SKM-1 treated with dmso at 0.1 percent for 144 hours (cell line): ENCODE data around the gene SOHLH1.
"Not testable (repeated sequence)": the region's sequence is repeated elsewhere in the genome, so short reads cannot be mapped to it uniquely, and the experiment has no call there.

ENCODE experiments used
- DNase-seq: peaks from one replicate; lab custom pipeline; 2025; ENCODE audit not compliant: unreplicated experiment; lab: John Stamatoyannopoulos, UW

The SOHLH1 gene

DNA sequence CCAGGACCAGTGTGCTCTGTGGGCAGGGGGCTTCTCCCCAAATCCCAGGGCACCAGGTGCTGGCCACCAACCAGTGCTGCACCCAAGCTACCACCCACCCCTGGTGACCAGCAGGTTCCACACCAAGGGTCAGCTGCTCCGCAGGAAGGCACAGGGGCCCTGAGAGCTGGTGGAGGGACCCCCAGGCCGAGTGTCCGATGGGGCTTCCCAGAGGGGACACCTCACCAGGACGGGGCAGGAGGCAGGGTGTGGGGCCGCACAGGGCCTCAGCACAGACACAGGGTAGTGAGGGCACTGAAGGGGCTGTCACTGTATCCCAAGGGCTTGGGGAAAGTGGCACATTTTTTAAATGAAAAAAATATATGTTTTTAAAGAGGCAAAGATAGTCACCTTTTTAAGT, 18.1 kb downstream of the SOHLH1 start:
- no peak for DNase-seq

DNA sequence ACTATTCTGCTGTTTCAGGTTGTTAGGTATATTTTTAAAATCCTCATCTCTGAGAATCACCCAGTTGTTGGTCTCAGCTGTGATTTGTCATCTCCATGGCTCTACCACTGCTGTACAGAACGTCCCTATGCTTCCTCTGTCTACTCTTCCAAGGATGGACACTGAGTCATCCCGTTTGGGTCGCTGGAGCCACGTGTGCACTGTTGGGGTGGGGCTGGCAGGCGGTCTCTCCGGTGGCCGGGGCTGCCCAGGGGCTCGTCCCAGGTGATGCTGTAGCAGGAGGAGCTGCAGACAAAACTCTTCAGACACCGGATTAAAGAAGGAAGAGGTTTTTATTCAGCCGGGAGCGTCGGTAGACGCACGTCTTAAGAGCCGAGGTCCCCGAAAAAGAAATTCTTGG, 19.2 kb downstream of the SOHLH1 start:
- no peak for DNase-seq

DNA sequence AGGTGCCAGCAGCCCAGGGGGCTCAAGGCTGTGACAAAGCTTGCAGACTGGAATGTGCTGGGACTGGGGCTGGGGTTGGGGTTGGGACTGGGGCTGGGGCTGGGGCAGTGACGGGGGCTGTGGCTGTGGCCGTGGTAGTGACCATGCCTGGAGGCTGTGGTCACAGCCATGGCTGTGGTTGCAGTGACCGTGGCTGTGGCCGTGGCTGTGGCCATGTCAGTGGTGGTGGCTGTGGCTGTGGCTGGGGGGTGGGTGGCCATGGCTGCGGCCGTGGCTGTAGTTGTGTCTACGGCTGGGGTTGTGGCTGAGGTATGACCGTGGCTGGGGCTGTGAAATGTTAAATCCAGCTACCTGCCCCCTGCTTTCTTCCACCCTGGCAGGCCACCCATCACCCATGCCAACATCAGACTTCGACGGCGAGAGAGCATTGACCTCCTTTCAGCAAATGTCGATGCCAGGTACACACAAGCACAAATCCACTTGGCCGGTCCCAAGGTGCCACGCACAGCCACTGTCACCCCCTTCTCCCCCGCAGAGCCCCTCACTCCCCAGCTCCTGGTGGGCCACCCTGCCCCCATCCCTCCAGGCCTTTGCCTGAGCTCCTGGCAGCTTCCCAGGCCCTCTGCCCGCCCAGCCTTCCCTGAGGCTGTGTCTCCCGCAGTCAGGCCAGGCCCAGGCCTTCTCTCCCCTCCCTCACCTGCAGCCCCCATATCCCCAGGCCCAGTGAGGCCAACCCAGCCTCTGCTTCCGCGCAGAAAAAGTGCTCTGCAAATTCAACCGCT, 20.9 kb downstream of the SOHLH1 start:
- no peak for DNase-seq

DNA sequence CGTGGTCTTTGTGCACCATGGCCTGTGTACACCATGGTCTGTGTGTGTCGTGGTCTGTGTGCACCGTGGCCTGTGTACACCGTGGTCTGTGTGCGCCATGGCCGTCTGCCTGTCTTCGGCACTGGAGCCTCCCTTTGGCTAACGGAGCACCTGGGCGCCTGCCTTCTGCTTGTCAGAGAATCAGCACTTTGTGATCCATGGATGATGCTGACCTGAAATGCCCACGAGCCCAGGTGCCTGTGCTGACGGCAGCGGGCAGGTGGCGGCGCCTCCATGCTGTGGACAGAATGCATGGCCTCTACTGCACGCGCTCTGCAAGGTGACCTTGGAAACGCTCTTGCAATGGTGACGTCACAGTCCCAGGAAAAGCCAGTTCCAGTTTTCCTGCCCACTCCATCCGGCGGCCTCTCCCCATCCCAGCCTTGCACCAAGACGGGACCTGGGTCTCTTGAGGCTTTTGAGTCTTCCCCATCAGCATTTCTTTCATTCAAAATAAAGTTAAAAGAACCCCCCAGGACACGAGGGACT, 21.6 kb downstream of the SOHLH1 start:
- DNase-seq: no peak

DNA sequence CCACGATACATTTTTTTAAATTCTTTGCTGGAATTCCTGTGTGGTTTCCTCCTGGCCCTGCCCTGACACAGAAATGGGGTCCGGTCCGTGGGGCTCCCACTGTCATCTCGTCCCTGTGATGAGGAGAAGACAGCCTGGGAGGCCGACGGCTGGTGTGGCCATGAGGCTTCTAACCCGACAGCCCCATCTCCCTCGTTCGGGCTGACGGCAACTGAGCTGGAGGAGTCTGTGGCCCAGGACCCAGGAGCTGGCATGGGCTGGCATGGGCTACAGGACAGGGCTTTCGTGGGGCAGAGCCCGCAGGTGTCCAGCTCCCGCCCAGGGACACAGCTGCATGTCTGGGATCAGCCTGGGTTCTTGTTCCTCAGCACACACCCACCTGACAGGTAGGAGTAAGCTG, 22.4 kb downstream of the SOHLH1 start:
- DNase-seq: no peak

DNA sequence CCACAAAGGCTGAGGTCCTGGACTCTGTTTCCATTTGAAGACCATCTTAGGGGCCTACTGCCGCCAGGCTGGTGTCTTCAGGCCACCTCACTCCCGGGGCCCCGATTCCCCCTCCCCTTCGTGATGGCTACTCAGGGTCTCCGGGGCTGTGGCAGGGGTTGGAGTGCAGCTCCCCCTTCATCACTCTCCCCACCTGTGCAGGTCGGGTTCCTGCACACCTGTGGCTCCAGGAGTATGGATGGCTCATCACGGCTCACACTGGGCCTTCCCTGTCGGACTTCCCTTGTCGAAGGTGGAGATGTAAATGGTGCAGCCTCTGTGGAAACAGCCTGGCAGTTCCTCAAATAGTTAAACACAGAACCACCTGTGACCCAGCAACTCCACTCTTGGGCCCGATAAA, 24.3 kb downstream of the SOHLH1 start:
- DNase-seq: no peak

DNA sequence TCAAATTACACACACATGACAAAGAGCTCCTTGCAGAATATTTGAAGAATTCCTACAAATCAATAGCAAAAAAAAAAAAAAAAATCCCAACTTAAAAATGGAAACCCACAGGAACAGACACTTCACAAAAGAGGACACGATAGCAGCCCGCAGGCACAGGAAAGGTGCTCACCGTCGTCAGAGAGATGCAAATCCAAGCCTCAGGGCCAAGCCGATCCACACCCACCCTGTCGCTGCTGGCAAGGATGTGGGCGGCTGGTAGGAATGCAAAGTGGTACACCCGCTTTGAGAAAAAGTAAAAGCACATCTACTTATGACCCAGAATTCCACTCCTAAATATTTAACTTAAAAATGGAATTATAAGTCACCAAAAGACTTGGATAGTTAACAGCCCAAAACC, 25.3 kb downstream of the SOHLH1 start:
- DNase-seq: no peak

DNA sequence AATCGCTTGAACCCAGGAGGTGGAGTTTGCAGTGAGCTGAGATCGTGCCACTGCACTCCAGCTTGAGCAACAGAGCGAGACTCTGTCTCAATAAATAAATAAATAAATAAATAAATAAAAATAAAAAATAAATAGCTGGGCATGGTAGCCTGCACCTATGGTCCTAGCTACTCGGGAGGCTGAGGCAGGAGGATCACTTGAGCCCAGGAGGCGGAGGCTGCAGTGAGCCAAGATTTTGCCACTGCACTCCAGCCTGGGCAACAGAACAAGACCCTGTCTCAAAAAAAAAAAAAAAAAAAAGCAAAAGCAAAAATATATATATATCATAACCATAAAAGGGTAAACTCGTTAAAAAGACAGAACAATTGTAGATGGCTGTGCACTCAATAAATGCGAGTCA, 26.5 kb downstream of the SOHLH1 start:
- DNase-seq: not testable (repeated sequence)

DNA sequence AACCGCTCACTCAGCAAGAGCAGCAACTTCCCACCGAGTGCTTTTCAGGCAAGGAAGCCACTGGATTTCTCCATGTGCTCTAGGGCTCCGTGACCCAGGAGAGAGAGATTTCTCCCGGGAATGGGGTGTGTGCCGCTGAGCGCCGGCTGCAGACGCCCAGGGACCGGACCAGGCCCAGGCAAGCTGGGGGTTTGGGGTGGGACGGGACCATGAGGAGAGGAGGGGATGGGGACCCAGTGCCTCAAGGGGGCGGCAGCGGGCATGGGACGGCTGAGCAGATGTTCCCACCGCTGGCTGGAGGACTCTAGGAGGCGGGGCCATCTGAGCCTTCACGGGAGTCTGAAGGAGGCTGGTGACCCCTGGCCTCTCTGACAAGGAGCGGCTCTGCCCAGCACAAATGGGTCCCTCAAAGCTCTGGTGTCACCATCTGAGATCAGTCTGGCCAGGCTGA, 27.7 kb downstream of the SOHLH1 start:
- DNase-seq: no peak

DNA sequence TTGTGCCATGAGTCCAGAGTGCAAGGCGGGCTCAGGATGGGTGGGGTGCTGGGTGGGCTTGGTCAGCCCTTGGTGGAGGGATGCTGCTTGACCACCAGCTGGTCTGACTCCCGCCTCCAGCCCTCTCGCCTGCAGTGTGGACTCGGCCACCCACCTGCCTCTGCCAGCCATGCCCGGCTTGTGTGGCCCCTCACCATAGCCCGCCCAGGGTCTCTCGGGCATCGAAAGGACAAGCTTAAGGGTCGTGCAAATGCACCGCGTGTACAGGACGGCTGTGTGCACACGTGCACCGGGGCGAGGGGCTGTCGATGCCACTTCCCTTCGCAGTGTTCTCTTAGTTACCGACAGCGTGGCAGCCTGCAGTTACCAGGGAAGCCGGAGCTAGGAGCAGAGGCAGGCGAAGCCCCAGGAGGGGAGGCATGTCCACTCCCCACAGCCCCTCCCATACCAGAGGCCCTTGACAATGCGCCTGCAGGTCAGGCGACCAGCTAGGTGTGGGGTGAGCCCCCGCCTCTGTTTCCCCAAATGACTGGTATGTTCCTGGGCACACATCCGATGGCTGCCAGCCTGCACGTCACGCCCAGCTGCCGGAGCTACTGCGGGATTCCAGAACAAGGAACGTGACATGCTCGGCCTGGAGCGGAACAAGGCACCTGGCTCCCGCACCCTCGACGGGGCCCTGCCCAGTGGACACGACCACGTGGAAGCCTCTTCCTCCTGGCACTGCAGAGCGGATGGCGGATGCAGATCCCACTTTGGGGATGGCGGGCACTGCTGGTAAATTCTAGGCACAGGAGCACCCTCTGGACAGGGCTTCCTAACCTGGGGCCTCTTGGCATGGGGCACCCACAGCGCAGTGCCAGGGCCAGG, 28.3 kb downstream of the SOHLH1 start:
- DNase-seq: no peak

DNA sequence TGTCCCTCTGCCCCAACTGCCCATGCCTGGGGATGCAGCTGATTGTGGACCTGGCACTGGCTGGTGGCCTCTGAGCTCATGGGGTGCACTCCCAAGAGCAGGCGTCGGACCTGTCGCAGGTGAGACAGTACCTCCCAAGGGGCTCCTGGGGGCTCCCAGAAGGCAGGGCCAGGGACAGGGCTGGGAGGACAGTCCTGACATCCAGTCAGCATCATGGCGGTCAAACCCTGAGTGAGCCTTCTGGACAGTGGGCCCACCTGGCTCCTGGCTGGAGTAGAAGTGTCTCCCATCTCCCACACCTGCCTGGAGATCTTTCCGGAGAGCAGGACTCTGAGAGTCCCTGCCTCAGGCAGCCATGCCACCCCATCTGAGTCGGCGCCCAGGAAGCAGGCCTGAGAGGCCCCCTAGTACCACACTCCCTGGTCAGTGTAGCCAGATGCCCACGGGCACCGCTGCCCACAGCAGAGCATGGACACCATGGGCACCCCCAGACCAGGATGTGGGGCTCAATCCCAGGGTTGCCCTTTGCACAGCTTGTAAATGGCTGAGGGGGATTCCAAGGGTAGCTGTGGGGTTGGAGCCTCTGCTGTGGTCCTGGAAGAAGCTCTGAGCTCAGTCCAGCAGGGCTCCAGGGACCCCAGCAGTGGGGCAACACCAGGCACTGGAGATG, 29.5 kb downstream of the SOHLH1 start:
- DNase-seq: no peak

DNA sequence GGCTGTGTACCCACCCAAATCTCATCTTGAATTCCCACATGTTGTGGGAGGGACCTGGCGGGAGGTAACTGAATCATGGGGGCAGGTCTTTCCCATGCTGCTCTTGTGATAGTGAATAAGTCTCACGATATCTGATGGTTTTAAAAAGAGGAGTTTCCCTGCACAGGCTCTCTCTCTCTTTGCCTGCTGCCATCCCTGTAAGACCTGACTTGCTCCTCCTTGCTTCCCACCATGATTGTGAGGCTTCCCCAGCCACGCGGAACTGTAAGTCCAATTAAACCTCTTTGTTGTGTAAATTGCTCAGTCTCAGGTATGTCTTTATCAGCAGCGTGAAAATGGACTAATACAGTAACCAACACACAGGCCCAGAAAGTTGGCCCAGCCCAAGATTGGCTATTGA, 30.3 kb downstream of the SOHLH1 start:
- DNase-seq: not testable (repeated sequence)

DNA sequence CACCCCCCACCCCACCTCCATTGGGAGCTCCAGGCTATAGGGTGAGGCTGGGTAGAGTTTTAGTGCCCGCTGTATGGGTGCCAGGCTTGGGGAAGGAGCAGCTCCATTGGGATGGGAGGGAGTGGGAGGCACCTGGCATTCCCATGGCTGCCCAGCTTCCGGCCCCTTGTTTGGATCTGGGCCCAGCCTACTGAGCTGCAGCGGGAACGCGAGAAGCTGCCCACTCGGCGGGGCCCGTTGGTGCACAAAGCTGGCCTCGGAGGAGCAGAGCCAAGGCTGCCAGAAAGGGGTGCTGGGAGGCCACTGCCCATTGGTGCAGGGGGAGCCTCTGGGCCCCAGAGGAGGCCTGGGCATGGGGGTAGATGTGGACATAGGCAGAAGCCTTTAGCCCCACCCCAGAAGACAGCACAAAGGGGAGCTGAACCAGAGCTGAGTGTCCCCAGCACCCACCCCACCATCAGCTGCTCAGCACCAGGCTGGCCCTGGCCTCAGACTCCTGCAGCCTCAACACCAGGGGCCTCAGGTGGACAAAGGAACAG, 31.7 kb downstream of the SOHLH1 start:
- DNase-seq: no peak

DNA sequence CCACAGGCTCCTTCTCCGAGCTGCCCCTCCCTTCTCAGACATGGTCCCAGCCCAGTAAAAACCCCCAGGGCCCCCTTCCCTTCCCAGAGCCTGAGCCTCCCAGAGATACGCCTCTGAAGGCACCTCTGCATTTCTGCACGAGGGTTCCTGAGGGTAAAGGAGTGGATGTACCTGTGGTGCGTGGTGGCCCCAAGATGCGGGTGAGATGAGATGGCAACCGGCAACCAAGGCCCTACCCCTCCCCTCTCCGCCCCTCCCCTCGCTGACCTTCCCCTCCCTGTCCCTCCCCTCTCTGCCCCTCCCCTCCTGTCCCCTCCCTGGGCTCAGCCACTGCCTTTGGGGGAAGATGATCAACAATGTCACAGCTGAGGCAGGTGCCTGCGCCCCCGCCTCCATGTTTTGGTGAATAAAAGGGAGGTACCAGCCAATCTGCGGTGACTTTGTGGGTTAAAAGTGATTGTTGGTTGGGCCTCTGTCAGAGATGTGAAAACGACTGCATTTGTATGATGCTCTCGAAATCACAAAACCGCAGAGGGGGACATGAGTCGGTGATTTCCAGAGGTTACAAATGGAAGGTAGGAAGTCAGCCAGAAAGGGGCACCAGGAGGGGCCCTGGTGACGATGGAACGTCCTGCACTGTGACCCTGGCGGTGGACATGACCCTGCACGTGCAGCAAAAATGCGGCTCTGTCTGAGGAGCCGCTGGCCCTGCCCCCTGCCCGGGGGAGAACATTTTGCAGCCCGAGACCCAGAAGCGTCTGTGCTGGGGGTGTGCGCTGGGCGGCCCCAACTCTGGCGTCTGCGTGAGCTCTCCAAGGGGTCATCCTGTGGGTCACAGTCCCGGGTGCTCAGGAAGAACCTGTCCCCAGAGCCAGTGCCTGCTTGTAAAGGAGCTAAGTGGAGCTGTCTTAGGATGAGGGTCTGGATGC, 32.5 kb downstream of the SOHLH1 start:
- no peak for DNase-seq

DNA sequence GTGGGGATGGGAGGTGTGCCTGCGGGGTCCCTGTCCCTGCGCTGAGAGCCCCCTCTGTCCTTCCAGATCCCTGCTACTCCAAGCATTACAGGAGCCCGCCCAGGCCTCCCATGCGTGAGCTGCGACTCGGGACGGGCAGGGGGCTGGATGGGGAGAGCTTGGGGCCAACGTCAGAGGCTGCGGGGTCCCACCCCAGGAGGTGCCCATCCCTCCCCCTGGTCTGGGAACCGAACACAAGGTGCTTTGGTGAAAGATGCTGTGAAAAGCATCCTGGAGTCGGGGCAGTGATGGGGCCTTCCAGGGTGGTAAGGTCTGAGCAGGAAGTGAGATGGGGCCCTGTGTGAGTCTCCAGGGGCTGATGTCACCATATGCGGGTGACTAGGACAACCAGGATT, 33.5 kb downstream of the SOHLH1 start:
- DNase-seq: no peak

DNA sequence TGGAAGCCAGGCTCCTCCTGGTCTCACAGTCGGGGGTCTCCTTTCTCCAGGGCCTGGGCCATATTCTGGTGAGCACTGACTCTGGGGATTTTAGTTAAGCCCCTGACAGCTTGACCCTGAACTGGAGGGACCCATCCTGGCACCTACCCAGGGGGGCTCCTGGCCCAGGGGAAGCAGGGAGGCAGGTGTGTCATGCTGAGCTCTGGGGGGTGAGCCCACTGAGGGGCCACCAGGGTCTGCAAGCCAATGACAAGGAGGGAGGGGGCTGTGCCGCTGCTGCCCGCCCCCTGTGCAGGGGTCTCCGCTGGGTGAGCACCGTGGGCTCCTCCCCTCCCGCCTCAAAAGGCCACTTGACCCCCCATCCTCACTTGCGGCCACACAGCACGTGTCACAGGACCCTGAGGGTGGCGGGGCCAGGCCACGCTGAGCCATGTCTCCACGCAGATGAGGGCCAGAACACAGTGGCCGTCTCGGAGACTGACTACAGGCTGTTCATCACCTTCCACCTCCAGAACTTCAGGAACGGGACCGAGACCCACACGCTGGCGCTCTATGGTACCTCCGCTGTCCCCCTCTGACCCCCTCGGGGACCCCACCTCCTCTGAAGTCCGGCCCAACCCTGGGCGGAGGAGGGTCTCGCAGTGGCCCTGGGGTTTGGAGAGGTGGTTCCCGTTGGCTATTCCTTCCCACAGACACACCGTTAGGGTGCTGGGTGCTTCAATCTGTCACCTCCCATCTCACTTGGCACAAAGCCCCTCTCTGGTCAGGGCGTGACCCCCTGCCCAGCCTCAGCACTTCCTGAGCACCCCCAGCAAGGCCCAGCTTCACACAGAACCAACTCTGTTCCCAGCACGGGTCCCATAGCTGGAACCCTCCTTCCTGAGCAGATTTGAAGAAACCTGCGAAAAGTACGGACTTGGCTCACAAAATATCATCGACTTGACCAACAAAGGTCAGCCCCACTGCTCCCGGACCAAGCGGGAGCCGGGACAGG, 34.2 kb downstream of the SOHLH1 start:
- no peak for DNase-seq

DNA sequence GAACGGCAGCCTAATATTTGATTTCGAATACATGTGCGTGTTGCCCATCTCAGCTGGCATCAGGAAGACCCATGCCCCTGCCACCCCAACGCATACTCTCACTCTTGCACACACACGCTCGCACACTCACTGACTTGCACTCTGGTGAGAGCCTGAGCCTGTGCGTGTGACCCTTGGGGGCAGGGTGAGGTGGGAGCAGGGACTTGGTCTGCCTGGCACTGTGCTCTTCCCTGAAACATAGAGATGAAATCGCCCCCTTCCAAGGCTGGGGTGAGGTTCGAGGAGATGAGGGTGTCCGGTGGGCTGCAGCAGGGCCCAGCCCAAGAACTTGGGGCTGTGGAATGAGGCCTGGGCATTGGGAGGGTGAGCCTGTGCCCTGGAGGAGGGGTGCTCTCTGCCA, 35.0 kb downstream of the SOHLH1 start:
- DNase-seq: no peak

DNA sequence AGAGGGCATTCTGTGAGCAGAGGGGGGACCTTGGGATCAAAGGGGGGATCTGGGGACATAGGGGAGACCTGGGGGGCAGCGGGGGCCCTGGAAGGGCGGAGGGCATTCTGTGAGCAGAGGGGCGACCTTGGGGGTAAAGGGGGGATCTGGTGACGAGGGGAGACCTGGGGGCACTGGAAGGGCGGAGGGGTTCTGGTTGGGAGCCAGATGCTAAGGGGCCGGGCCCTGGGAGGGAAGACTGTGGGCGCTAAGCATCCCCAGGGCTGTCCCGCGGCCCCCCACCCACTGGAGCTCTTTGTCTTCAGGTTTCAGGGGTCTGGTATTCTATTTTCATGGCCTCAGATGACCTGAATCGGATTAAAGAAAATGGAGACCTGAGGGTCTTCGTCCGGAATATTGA, 35.4 kb downstream of the SOHLH1 start:
- no peak for DNase-seq

DNA sequence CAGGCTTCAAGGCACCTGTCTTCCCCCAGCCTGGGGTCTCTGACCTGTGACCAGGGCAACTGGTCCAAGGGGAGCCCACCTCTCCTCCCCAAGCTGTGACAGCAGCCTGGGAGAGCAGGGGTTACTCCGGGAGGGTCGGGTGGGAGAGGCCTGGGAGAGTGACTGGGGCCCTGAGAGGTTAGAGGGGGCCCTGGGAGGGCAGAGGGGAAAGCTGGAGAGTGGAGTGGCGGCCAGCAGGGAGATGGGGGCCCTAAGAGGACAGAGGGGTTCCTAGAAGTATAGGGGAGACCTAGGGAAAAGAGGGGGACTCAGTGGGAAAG, 35.9 kb downstream of the SOHLH1 start:
- DNase-seq: no peak
